Subcutaneous adipose tissue (tissue), 4 donors: ENCODE data around the gene FAM181B. TPM values are rescaled to one million over a fixed set of nuclear protein-coding genes. Genes with fewer than 3 reads are reported as not detected.

Experiments used
- CTCF ChIP-seq: fragments of 450-650 bp; IDR thresholded peaks from one replicate; pipeline ENCODE4 v1.5.1; 2016; ENCODE audit warnings: low read depth, mild to moderate bottlenecking, control low read depth, antibody characterized with exemption, moderate library complexity
- total RNA-seq, 4 donors: library from RNA; depleted of rRNA; stranded (reverse); fragments of >200 nt; gene quantifications; one replicate each; pipeline ENCODE4 v1.1.0, GENCODE V29; 2016

The FAM181B gene
- total RNA-seq, 4 donors from 2014 or later: 0.19 to 0.22 TPM; not detected in 2

GRCh38 chr11:82701847-82702520 is 31.7 kb downstream of the FAM181B start:
- TF ChIP-seq CTCF: no peak

DNA sequence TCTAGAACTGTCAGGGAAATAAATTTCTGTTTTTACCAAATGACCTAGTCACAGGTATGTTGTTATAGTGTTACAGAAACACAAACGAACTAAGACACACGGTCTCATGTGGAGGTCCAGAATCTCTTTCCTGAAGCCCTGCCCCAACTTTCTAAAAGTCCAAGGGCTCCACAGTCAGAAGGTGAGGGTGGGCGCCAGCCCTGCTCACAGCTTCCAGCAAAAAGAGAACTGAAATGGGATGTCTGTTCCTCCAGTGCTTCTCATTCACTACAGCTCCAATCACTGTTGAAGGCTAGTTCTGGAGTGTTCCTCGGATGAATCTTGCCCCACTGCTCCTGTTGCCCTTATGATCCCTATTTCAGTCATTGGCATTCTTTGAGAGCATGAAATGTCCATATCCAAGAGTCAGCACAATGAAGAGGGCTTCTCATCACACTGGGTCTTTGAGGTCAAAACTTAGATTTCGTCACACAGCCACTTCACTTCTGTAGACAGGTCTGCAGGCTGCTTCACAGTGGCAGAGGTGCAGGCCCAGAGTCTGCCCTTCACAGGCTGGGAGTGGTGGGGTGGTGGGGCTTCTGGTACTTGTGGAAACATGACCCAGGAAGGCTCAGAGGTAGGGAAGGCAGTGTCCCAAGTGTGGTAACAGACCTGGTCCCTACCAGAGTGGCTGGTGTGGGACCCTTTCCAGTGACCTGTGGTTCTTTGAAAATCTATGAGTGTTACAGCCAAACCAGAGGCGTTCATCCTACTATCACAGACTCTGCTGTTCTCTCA is 34.9 kb downstream of the FAM181B start:
- no peak for TF ChIP-seq CTCF

GRCh38 chr11:82692981-82693380 is 40.7 kb downstream of the FAM181B start:
- TF ChIP-seq CTCF: no peak

DNA sequence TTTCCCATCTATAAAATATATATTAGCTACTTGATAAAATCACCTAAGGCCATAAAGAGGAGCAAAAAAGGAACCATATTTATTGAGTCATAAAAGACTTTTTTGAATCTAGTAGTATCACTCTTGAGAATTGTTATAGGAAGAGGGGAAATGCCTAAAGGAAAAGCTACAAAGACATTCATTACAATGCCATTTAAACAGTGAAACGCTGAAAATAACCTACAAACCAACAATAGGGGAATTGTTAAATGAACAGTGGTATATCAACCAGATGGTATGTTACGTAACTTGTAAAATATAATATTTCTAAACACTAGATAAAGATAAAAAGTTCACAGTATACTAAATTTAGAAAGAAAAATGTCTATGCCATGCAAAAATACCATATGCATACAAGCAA is 47.5 kb downstream of the FAM181B start:
- TF ChIP-seq CTCF: no peak

DNA sequence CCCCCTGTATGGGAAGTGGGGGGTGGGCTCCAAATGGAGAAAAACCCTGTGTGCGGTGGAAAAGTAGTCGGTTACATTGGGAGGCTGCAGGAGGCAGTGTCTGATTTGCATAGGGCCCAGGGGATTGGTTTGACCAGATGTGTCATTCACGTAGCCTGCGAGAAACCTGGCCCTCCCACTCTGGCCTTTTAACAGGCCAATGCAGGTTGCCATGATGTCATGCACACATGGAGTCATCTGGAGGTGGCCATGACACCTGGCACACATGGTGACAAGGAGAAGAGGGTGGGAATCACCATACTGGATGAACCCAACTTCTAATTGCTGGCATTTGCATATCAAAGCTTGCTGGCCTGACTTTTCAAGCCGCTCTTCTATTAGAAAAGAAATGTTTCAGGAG is 50.6 kb downstream of the FAM181B start:
- TF ChIP-seq CTCF: no peak

DNA sequence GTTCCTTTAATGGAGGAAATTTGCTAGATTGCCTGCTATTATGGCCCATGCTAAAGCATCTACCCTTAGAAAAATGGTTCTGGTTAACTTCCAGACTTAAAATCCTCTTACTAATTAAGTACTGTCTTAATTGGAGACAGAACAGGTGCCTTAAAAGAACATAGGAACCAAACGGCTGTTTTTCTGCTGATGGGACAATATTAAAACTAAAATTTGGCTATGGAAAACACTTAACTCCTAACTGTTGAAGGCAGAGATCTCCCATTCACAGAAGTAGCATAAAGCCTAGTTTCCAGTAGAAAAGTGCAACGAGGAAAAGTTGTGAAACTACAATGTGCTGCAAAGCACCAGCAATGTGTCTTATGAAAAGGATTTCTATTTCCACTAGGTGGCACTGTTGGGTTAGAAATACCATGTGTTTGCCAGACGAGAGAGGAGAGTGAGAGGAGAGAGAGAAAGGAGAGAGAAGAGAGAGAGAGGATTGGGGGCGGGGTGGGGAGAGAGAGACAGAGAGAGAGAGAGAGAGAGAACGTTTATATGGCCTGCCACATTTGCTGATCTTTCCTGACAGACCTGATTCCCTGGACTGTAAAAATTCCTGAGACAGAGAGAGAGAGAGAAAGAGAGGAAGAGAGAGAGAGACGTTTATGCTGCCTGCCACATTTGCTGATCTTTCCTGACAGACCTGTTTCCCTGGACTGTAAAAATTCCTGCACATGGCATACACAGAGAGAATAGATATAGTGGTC is 51.5 kb downstream of the FAM181B start:
- no peak for TF ChIP-seq CTCF

- no peak for TF ChIP-seq CTCF
Observed at GRCh38 chr11:82680252-82680651, 53.4 kb downstream of the FAM181B start.
